B cell (primary cell): ENCODE data around the gene EDNRA.

Experiments used
- EZH2 ChIP-seq: IDR thresholded peaks from 2 replicates; pipeline ENCODE4 v1.6.1; 2012; ENCODE audit warnings: borderline replicate concordance, low read depth, mild to moderate bottlenecking, moderate library complexity, low read length; ENCODE audit not compliant: insufficient read depth, poor library complexity, severe bottlenecking
- TF ChIP-seq, protein P1 (sequence below): fragments of 200-600 bp; IDR thresholded peaks from one replicate; pipeline ENCODE4 v1.8.0; 2022; ENCODE audit warnings: antibody characterized with exemption, mild to moderate bottlenecking

DNA sequence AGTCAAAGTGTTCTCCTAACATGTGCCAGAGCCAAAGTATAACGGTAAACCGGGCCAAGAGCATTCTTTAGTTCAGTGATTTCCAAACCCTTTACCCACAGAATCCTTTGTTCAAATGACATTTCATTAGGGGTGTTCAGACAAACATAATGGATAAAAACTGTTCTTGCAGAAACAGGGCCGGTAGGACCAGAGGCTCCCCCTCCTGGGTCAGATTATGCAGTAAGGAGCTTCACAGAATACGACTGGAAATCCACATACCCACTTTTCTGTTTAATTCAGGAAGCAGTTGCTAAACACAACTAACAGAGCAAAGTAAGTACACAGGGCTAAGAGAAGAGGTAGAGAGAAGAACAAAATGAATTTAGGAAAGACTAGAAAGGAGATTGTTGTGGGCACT is 89.7 kb downstream of the EDNRA start:
- TF ChIP-seq, protein P1, sequence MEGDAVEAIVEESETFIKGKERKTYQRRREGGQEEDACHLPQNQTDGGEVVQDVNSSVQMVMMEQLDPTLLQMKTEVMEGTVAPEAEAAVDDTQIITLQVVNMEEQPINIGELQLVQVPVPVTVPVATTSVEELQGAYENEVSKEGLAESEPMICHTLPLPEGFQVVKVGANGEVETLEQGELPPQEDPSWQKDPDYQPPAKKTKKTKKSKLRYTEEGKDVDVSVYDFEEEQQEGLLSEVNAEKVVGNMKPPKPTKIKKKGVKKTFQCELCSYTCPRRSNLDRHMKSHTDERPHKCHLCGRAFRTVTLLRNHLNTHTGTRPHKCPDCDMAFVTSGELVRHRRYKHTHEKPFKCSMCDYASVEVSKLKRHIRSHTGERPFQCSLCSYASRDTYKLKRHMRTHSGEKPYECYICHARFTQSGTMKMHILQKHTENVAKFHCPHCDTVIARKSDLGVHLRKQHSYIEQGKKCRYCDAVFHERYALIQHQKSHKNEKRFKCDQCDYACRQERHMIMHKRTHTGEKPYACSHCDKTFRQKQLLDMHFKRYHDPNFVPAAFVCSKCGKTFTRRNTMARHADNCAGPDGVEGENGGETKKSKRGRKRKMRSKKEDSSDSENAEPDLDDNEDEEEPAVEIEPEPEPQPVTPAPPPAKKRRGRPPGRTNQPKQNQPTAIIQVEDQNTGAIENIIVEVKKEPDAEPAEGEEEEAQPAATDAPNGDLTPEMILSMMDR: no peak
- no peak for TF ChIP-seq EZH2
